Gastrocnemius medialis (tissue), 4 donors: Measurements from ENCODE around the gene TSNAX.

ENCODE experiments used
- POLR2A ChIP-seq, 2 donors: fragments of 450-650 bp; IDR thresholded peaks; one replicate each; pipeline ENCODE4 v1.6.1; 2017; ENCODE audit warnings: antibody characterized with exemption in 2 of 2, mild to moderate bottlenecking in 2 of 2, moderate library complexity in 2 of 2
- TF ChIP-seq, protein P1 (sequence below), 5 experiments: fragments of 450-650 bp in 3 of 5; fragments of 200-600 bp in 2 of 5; sonication (generic) in 2 of 5; IDR thresholded peaks in 4 of 5; conservative IDR thresholded peaks in 1 of 5; 1 replicate in 4 of 5; 2 replicates in 1 of 5; pipeline ENCODE4 v1.5.1; 2016 to 2019; ENCODE audit warnings: antibody characterized with exemption in 5 of 5, mild to moderate bottlenecking in 3 of 5, moderate library complexity in 3 of 5

DNA sequence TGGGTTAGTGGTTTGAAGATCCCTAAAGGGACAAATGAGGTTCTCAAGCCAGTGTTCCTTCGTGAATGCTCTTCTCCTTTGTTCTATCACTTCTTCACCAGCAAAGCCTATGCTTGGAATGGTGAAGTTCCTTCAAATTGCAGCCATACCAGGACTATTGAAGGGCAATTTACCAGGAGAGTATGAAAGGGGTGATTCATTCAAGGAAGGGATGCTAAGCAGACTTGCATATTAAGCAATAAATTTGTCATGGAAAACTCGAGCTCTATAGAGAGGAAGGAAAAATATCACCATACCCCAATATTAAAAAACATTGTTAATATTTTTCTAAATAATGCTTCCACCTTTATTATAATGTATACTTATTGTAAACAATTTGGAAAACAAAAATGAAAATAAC, 9.3 kb upstream of the TSNAX start:
- TF ChIP-seq POLR2A (IDR thresholded peaks at IDR 0.05), result no peak
- TF ChIP-seq, protein P1, sequence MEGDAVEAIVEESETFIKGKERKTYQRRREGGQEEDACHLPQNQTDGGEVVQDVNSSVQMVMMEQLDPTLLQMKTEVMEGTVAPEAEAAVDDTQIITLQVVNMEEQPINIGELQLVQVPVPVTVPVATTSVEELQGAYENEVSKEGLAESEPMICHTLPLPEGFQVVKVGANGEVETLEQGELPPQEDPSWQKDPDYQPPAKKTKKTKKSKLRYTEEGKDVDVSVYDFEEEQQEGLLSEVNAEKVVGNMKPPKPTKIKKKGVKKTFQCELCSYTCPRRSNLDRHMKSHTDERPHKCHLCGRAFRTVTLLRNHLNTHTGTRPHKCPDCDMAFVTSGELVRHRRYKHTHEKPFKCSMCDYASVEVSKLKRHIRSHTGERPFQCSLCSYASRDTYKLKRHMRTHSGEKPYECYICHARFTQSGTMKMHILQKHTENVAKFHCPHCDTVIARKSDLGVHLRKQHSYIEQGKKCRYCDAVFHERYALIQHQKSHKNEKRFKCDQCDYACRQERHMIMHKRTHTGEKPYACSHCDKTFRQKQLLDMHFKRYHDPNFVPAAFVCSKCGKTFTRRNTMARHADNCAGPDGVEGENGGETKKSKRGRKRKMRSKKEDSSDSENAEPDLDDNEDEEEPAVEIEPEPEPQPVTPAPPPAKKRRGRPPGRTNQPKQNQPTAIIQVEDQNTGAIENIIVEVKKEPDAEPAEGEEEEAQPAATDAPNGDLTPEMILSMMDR (IDR thresholded peaks at IDR 0.05 in 4 of 5, conservative IDR thresholded peaks at IDR 0.05 in 1 of 5), result no peak
